GM19025 (cell line): Measurements from ENCODE around the gene GALNT7.

Experiments
- ATAC-seq: cut with Tn5 transposase; IDR thresholded peaks from one replicate; pipeline ENCODE4 v1.9.1; 2021; ENCODE audit warnings: mild to moderate bottlenecking, low read depth, moderate library complexity; ENCODE audit not compliant: unreplicated experiment

The GALNT7 gene

GRCh38 chr4:173284463-173284862 is 115.9 kb downstream of the GALNT7 start:
- ATAC-seq = no peak

GRCh38 chr4:173287486-173287885 is 118.9 kb downstream of the GALNT7 start:
- no peak for ATAC-seq

- no peak for ATAC-seq
These were observed 119.7 kb downstream of the GALNT7 start for GRCh38 chr4:173288296-173288695.

- no peak for ATAC-seq
These were observed 120.2 kb downstream of the GALNT7 start for GRCh38 chr4:173288698-173289352.

GRCh38 chr4:173289353-173289727 is 120.7 kb downstream of the GALNT7 start:
- no peak for ATAC-seq

GRCh38 chr4:173291899-173292298 is 123.3 kb downstream of the GALNT7 start:
- no peak for ATAC-seq

GRCh38 chr4:173293663-173294062 is 125.1 kb downstream of the GALNT7 start:
- no peak for ATAC-seq

GRCh38 chr4:173294444-173294843 is 125.8 kb downstream of the GALNT7 start:
- ATAC-seq = no peak

- ATAC-seq = no peak
These were observed 133.0 kb downstream of the GALNT7 start for GRCh38 chr4:173301518-173302201.

- no peak for ATAC-seq
These were observed 139.2 kb downstream of the GALNT7 start for GRCh38 chr4:173307778-173308177.

GRCh38 chr4:173311368-173311767 is 142.8 kb downstream of the GALNT7 start:
- no peak for ATAC-seq

GRCh38 chr4:173314715-173315114 is 146.1 kb downstream of the GALNT7 start:
- no peak for ATAC-seq

- no peak for ATAC-seq
These were observed 147.4 kb downstream of the GALNT7 start for GRCh38 chr4:173316060-173316459.

GRCh38 chr4:173317004-173317403 is 148.4 kb downstream of the GALNT7 start:
- ATAC-seq = no peak

- ATAC-seq = no peak
These were observed 149.6 kb downstream of the GALNT7 start for GRCh38 chr4:173318240-173318639.

- no peak for ATAC-seq
These were observed 150.1 kb downstream of the GALNT7 start for GRCh38 chr4:173318648-173319211.

GRCh38 chr4:173319696-173320095 is 151.1 kb downstream of the GALNT7 start:
- no peak for ATAC-seq

- ATAC-seq = no peak
These were observed 156.6 kb downstream of the GALNT7 start for GRCh38 chr4:173325007-173325736.

GRCh38 chr4:173328236-173328901 is 159.8 kb downstream of the GALNT7 start:
- no peak for ATAC-seq

- ATAC-seq = no peak
These were observed 162.0 kb downstream of the GALNT7 start for GRCh38 chr4:173330590-173330989.

- no peak for ATAC-seq
These were observed 163.4 kb downstream of the GALNT7 start for GRCh38 chr4:173332021-173332487.
